HG03097 (cell line): ENCODE data around the gene SOWAHB.
"Not testable (repeated sequence)": the region's sequence is repeated elsewhere in the genome, so short reads cannot be mapped to it uniquely, and the experiment has no call there.

Experiments used
- ATAC-seq: cut with Tn5 transposase; IDR thresholded peaks from one replicate; pipeline ENCODE4 v1.9.1; 2021; ENCODE audit not compliant: unreplicated experiment, low FRiP score

Gene SOWAHB

DNA sequence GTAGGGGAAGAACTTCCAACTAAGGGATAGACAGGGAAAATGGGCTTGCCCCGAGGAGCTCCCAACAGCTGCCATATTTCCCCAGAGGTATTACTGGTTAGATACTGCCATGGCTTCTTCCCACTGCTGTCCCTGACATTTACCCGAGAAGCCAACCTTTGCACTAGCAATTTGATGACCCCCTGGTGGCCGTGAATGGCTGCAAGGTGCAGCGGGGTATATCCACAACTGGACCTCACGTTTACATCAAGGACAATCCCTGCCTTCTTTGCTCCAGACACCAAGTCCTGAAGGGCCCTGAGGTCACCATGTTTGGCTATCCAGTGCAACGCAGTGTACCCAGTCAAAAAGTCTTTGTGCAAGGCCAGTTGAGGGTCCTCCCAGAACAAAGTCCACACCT, 2.3 kb downstream of the SOWAHB start:
- ATAC-seq: no peak

DNA sequence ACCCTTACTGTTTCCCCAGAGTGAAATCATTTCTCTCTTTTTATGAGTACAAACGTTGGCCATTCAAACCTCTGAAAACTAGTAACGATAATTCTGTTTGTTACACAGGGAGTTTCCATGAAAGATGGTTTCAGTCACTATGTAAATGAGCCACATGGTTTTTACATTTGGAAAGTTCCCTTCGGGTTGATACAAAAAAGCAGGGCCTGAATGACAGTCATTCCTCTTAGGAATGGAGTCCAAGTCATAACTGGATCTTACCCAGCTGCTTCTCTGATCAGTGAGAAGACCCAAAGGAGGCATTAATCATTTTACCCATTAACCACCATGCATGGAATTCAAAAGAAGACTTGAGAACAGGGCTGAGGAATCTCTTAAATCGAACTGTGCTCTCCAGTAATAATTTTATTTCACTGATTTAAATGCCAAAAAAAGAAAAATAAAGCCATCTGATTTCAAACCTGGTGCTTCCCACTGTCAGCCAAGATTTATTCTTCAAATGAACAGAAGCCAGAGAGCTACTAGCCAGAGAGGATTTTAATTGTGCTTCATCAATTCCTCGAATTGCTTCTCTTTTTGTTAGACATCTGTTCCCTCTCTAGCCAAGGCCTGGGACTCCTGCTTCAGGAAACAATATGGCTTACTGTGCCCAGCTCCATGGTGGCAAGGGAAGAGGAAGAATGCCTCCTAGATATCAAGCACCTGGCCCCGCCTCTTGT, 3.2 kb downstream of the SOWAHB start:
- no peak for ATAC-seq

DNA sequence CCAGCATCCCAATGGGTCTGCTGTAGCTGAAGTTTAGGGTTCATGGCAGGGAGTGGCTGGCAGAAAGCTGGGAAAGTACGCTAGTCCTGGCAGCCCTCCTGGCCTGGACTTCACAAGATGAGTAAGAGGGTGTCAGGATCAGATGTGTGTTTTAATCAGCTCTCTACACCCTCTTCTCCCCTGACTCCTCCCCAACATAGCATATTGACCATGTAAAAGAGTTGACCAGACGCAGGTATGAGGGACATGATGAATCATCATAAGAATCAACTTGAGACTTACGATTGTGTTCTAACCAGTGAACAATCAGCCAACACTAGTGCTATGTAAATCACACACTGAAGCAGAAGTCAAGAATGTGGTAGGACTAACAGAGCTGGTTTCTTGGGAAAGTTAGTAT, 5.3 kb downstream of the SOWAHB start:
- no peak for ATAC-seq

DNA sequence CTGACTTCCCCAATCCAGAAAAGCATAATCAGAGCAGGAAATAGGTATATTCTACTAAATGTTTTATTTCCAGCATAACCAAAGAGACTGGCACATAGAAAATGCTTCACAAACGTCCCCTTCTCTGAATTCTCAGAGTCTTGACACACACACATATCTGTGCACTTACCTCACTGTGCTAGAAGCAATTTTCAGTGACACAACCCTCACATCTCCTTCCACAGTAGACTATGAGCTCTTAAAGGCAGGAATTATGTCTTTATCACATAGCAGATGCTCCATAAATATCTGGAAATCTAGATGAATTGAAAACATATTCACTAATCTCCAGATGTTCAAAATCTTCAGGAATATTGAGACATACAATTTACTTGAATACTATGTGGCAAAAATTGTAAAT, 5.9 kb downstream of the SOWAHB start:
- no peak for ATAC-seq

DNA sequence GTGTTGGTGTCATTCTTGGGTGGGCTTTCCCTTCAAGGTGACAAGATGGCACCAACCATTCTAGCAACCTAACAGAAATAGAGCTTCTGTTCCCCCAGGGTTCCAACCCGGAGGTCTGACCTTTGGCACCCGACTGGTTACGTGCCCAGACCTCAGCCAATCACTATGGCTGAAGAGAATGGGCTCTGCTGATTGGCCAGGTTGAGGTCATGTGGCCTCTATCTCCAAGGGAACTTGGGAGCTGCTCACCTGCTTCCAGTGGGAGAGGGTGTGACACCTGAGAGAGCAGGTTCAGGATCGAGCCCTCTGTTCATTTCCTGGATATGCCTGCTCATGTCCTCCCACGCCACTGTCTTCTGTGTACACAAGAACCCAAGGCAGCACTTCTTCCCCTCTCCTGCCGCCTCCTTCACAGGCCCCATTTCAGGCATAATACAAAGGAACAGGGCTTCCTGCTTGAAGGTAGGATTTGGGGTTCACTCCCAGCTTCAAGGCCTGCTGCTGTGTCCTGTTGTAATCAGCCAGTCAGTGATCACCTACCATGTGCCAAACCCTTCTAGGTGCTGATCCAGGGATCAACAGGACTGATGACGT, 11.0 kb downstream of the SOWAHB start:
- no peak for ATAC-seq

DNA sequence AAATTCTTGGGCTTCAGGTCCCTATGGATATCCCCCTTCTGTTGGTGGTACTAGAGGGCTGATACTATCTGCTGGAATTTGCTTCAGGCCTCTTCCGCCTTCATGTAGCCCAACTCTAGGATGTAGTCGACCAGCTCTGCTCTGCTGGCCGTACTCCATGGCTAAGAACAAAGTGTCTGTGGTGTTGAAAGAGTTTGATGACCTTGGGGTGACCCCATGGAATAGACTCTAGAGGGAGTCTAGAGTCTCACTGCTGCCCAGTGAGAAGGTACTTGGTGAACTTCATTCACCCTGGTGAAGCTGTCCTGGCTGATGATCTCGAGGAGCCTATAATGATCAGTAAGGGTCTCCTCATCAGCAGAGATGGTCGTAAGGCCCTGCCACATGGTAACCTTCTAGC, 11.7 kb downstream of the SOWAHB start:
- ATAC-seq: no peak

DNA sequence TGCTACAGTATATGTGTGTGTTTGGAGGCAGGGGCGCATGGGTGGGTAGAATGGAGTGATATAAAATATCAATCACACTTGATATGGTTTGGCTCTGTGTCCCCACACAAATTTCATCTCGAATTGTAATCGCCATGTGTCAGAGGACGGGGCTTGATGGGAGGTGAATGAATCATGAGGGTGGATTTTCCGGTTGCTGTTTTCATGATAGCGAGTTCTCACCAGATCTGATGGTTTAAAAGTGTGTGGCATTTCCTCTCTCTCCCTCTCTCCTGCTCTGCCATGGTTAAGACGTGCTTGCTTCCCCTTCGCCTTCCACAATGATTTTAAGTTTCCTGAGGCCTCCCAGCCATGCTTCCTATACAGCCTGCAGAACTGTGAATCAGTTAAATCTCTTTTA, 14.8 kb downstream of the SOWAHB start:
- ATAC-seq: no peak

DNA sequence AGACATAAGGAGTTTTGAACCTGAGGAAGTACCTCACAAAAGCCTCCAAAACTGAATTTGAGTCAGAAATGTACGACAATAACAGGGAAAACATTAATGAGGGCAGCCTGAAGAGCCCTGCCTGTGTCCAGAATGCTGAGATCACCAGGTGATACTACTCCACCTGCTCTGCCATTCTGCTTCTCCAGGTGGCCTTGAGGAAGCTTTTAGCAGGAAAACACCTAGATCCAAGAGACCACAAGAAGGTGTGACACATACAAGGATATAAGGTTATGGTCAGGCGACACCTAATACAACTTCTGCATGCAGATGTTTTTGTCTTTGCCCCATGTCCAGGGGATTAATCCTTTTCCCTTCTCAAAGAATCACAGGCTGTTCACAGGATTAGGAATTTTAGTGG, 15.3 kb downstream of the SOWAHB start:
- no peak for ATAC-seq

DNA sequence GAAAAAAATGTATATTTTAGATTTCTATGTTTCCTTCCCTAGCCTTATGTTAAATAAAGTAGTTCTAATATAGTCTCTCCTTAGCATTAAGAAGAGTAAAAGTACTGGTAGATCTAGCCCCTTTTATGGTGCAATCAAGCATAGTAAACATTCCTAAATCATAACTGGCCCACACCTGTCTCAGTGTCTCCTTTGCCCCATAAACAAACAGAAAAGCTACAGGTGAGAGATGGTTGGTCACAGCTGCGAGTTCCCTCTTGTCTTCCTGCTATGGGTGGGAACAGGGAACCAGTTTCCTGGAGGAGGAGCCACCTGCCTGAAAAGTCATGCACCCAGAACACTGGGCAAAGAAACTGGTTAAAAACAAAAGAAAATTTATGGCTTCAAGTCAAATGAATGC, 16.6 kb downstream of the SOWAHB start:
- no peak for ATAC-seq

DNA sequence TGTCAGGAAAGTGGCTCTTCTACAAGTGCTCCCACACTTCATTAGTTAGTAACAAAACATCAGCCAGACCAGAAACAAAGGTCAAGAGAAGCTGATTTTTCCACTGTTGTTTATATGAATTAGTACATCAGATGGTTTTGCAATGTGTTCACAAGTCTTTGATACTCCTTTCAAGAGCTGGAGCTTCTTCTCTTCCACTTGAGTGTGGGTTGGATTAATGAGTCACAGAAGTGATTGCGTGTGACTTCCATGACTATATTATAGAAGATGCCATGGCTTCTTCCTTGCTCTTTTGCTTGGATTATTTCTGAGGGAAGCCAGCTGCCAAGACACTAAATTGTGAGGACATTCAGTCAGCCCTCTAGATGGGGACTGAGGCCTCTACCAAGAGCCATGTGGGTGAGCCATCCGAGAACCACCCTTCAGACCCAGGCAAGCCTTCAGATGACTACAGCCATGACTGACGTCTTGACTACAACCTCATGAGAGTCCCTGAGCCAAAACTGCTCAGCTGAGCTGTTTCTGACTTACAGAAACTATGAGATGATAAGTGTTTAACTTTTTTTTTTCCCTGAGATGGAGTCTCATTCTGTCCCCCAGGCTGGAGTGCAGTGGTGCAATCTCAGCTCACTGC, 18.1 kb downstream of the SOWAHB start:
- ATAC-seq: no peak

DNA sequence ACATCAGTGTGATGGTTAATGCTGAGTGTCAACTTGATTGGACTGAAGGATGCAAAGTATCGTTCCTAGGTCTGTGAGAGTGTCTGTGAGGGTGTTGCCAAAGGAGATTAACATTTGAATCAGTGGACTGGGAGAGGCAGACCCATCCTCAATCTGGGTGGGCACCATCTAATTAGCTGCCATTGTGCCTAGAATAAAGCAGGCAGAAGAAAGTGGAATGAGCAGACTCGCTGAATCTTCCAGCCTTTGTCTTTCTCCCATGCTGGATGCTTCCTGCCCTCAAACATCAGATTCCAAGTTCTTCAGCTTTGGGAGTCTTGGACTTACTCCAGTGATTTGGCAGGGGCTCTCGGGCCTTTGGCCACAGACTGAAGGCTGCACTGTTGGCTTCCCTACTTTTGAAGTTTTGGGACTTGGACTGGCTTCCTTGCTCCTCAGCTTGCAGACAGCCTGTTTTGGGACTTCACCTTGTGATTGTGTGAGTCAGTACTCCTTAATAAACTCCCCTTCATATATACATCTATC, 19.2 kb downstream of the SOWAHB start:
- not testable (repeated sequence) for ATAC-seq

DNA sequence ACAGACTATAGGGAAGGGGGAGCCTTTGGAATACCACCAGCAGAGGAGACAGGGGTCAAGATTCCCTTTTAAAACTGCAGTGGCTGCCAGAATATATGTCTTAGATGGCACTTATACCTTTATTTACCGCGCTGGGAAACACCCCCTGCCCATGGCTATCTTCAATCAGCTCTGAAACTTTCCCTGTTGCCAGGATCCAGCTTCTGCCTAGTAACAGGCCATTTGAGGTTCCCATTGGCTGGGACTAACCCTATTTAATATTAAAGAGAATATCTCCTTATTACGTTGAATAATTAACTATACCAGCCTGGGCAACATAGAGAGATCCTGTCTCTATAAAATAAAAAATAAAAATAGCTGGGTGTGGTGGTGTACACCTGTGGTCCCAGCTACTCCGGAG, 23.8 kb downstream of the SOWAHB start:
- ATAC-seq: no peak

DNA sequence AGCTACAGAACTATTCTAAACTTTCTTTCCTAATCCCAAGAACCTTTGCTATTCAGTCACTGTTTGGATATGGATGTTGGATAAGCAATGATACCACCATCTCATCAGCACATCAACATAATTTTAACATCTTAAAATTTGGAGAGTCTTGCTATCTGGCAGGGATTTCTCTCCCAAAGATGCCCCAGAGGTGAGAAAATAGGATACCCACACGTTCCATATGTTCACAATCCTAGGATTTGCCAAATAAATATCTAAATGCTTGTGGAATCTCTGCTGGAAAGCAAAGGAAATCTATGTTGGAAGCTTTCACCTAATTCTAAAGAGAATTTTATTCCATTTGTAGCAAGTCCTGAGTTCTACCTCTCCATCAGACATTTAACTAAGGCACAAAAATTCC, 24.4 kb downstream of the SOWAHB start:
- no peak for ATAC-seq

DNA sequence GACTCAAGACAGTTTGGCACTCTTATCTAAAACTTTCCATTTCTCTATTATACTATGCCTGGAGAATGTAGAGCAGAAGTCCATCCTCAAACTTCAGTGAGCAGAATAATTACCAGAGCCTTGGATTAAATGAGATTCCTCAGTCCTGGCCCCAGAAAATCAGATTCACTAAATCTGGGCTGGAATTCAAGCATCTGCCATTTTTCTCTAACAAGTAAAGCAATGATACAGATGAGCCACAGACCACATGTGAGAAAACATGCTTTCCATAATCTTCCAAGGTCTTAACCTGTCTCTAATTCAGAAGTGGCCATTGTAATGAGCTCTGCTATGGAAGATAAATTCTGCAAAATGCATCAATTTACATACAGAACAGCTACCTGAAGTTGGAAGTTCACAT, 25.4 kb downstream of the SOWAHB start:
- ATAC-seq: no peak

DNA sequence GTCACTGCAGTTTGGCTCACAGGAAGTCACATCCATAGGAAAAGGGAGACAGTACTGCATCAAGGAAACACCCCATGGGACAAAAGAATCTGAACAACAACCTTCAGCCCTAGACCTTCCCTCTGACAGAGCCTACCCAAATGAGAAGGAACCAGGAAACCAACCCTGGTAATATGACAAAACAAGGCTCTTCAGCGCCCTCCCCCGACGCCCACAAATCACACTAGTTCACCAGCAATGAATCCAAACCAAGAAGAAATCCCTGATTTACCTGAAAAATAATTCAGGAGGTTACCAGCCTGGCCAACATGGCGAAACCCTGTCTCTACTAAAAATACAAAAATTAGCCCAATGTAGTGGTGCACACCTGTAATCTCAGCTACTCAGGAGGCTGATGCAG, 29.2 kb downstream of the SOWAHB start:
- not testable (repeated sequence) for ATAC-seq

DNA sequence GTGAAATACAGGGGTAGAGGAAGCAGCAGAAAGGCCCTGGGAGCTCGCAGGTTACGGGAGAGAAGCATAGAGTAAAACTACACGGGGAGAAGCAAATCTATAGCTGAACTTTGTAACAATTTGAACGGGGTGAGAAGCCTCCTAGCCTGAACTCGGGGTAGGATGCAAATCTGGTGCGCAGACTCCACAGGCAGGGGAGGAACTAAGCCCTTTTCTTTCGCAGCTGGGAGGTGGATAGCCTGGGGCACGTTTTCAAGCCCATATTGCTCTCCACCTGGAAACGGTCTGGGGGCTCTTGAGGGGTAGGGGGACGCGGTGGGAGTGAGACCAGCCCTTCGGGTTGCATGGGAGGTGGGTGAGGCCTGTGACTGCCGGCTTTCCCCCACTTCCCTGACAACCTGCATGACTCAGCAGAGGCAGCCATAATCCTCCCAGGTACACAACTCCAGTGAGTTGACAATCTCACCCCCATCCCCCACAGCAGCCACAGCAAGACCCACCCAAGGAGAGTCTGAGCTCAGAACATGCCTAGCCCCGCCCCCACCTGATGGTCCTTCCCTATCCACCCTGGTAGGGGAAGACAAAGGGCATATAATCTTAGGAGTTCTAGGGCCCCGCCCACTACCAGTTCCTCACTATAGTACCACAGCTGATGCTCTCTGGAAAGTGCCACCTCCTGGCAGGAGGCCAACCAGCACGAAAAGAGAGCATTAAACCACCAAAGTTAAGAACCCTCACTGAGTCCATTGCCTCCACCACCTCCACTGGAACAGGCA, 29.9 kb downstream of the SOWAHB start:
- no peak for ATAC-seq

DNA sequence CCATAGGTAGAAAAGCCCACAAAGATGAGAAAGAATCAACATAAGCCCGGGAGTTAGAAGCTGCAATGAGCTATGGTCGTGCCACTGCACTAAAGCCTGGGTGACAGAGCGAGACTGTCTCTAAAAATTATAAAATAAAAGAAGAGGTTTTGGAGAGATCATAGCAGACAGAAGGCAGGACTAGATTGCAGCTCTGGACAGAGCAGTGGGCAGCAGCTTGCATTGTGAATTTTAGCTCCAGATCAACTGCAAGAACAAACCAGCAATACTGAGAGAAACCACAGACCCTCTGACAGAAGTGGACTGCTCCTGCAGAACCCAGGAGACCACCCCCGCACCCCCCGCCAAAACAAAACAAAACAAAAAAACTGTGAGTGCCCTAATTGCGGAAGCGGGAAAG, 30.6 kb downstream of the SOWAHB start:
- ATAC-seq: no peak

DNA sequence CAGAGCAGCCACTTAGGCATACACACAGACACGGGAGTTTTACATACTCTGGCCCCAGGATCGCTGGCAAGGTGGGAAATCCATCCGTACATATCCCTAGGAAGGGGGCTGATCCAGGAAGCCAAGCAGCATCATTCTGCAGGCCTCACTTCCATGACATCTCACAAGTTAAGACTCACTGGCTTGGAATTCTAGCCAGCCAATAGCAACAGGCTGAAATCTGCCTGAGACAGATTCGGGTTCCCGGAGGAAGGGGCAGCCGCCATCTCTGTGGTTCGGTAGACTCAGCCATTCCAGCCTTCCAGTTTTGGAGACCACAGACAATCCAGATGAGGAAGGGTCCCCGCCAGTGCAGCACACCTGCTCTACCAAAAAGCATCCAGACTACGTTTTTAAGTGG, 31.3 kb downstream of the SOWAHB start:
- ATAC-seq: no peak

DNA sequence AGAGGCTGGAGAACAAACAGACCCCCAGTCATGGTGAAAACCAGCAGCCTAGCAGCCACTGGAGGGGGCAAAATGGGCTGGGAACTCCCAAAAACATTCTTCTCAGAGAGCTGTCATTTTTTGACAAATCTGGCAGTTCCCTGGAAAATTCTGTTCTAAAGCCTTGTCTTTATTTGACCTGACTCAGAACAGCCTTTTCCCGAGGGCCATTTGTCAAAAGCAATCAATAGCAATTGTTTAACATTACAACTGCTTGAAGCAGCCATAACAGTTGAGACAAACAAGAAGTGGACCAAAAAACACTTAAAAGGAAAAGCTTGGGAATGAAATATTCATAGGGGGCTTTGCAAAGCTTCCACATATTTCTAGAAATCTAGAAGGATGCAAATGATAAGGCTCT, 39.6 kb downstream of the SOWAHB start:
- ATAC-seq: no peak

DNA sequence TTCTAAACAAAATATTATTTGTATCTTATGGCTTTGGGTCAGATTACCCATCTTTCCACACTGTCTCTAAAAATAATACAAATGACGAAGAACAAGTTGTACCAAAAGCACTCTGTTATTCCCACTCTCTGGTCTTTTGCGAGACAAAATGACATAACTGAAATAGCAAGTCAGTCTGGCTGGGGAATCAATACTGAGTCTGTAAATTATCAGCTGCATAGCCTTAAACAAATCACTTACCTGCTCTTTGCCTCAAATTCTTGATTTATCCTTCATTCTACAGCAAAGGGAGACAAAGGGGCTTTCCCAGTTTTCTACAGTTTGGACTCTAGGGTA, 40.9 kb downstream of the SOWAHB start:
- no peak for ATAC-seq
